ENCODE measurements around the gene TK2.

TK2 gene

GRCh38 chr16:66576296-66576695 is 26.4 kb upstream of the TK2 start:
- Histone ChIP-seq H3K4ac (ENCODE audit: low read depth, low read length) (no peak overlapping the region), H3K79me1 (ENCODE audit: low read length) (no peaks in the 10 kb centered on the region), H2BK15ac (replicated peaks; ENCODE audit: low read depth) (no peak overlapping the region), H2AK5ac (ENCODE audit: low read length) (no peak overlapping the region), H3K27ac (ENCODE audit: low read depth, low read length) (no peak overlapping the region), H3K4me3 (ENCODE audit: low read length) (no peak overlapping the region), H3K36me3 (ENCODE audit: control insufficient read depth, insufficient read depth, low read length) (no peaks in the 10 kb centered on the region), H3K4me1 (ENCODE audit: control insufficient read depth, low read depth, low read length) (no peaks in the 10 kb centered on the region), H3K27me3 (ENCODE audit: insufficient read depth, low read length, poor library complexity) (peaks cover 3% of the 10 kb centered on the region), H3K18ac (ENCODE audit: low read length) (no peak overlapping the region), H3K9ac (ENCODE audit: low read length) (no peak overlapping the region), H4K5ac (ENCODE audit: low read length) (no peak overlapping the region), H3K23ac (ENCODE audit: low read length) (no peak overlapping the region), H2BK5ac (ENCODE audit: low read length) (no peak overlapping the region), H3K79me2 (ENCODE audit: control insufficient read depth, insufficient read depth, low read length) (no peaks in the 10 kb centered on the region), H3K56ac (ENCODE audit: low read length) (no peak overlapping the region), H3K4me2 (ENCODE audit: low read length) (no peak overlapping the region), H4K8ac (ENCODE audit: low read depth, low read length) (no peak overlapping the region), H2BK120ac (ENCODE audit: low read depth, low read length) (no peak overlapping the region)
- no peak for DNase-seq
- WGBS (ENCODE audit: extremely low coverage, insufficient coverage, low lambda C conversion rate), result no CpG with 5 or more reads among the region's 5 CpGs

- peaks cover 3% of the 10 kb centered on the region for H3K27me3 ChIP-seq (ENCODE audit: insufficient read depth, low read length, poor library complexity)
- H4K5ac ChIP-seq (ENCODE audit: low read length), result no peak overlapping the region
- H3K4me2 ChIP-seq (ENCODE audit: low read length), result no peak overlapping the region
- no peak overlapping the region for H3K4ac ChIP-seq (ENCODE audit: low read depth, low read length)
- no peaks in the 10 kb centered on the region for H3K36me3 ChIP-seq (ENCODE audit: control insufficient read depth, insufficient read depth, low read length)
- no peak overlapping the region for H2BK120ac ChIP-seq (ENCODE audit: low read depth, low read length)
- no peak overlapping the region for H2AK5ac ChIP-seq (ENCODE audit: low read length)
- no peak overlapping the region for H4K8ac ChIP-seq (ENCODE audit: low read depth, low read length)
- no peak overlapping the region for H3K18ac ChIP-seq (ENCODE audit: low read length)
- no peak overlapping the region for H2BK5ac ChIP-seq (ENCODE audit: low read length)
- H3K27ac ChIP-seq (ENCODE audit: low read depth, low read length), result no peak overlapping the region
- no peak for DNase-seq
- H3K79me2 ChIP-seq (ENCODE audit: control insufficient read depth, insufficient read depth, low read length), result no peaks in the 10 kb centered on the region
- H3K9ac ChIP-seq (ENCODE audit: low read length), result no peak overlapping the region
- H2BK15ac ChIP-seq (replicated peaks; ENCODE audit: low read depth), result no peak overlapping the region
- no peaks in the 10 kb centered on the region for H3K79me1 ChIP-seq (ENCODE audit: low read length)
- H3K4me1 ChIP-seq (ENCODE audit: control insufficient read depth, low read depth, low read length), result no peaks in the 10 kb centered on the region
- no peak overlapping the region for H3K56ac ChIP-seq (ENCODE audit: low read length)
- no CpG with 5 or more reads among the region's 3 CpGs for WGBS (ENCODE audit: extremely low coverage, insufficient coverage, low lambda C conversion rate)
- no peak overlapping the region for H3K4me3 ChIP-seq (ENCODE audit: low read length)
- H3K23ac ChIP-seq (ENCODE audit: low read length), result no peak overlapping the region
Observed at GRCh38 chr16:66575060-66575459, 25.1 kb upstream of the TK2 start.

- H3K27ac ChIP-seq (ENCODE audit: low read depth, low read length), result no peak overlapping the region
- no peaks in the 10 kb centered on the region for H3K36me3 ChIP-seq (ENCODE audit: control insufficient read depth, insufficient read depth, low read length)
- H4K5ac ChIP-seq (ENCODE audit: low read length), result no peak overlapping the region
- H4K8ac ChIP-seq (ENCODE audit: low read depth, low read length), result no peak overlapping the region
- H2BK120ac ChIP-seq (ENCODE audit: low read depth, low read length), result no peak overlapping the region
- no peak overlapping the region for H3K56ac ChIP-seq (ENCODE audit: low read length)
- no peaks in the 10 kb centered on the region for H3K4me1 ChIP-seq (ENCODE audit: control insufficient read depth, low read depth, low read length)
- no peak overlapping the region for H3K4me3 ChIP-seq (ENCODE audit: low read length)
- H3K18ac ChIP-seq (ENCODE audit: low read length), result no peak overlapping the region
- no peak overlapping the region for H2BK15ac ChIP-seq (replicated peaks; ENCODE audit: low read depth)
- H3K79me2 ChIP-seq (ENCODE audit: control insufficient read depth, insufficient read depth, low read length), result no peaks in the 10 kb centered on the region
- peaks cover 3% of the 10 kb centered on the region for H3K27me3 ChIP-seq (ENCODE audit: insufficient read depth, low read length, poor library complexity)
- no CpG with 5 or more reads among the region's 3 CpGs for WGBS (ENCODE audit: extremely low coverage, insufficient coverage, low lambda C conversion rate)
- H3K4ac ChIP-seq (ENCODE audit: low read depth, low read length), result no peak overlapping the region
- H2AK5ac ChIP-seq (ENCODE audit: low read length), result no peak overlapping the region
- no peak overlapping the region for H3K9ac ChIP-seq (ENCODE audit: low read length)
- DNase-seq, result no peak
- no peak overlapping the region for H3K23ac ChIP-seq (ENCODE audit: low read length)
- H3K79me1 ChIP-seq (ENCODE audit: low read length), result no peaks in the 10 kb centered on the region
- no peak overlapping the region for H2BK5ac ChIP-seq (ENCODE audit: low read length)
- no peak overlapping the region for H3K4me2 ChIP-seq (ENCODE audit: low read length)
Observed at GRCh38 chr16:66574531-66574930, 24.6 kb upstream of the TK2 start.

DNA sequence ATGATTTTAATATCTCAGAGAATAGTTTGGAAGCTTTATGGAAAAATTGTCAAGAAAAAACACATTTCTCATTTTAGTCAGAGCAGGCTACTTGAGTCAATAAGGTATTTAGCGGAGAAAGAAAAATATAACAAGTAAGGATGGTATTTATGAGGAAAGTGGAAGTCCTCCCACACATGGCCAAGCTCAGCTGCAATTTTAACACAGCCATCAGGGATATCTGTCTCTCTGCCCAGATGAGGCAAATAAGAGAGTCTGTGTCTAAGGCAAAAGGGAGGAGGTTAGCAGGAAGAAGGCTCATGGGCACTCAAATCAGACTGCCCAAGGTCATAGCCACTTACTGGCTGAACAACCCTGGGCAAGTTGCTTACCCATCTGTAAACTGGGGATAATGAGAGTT is 24.2 kb upstream of the TK2 start:
- WGBS (ENCODE audit: extremely low coverage, insufficient coverage, low lambda C conversion rate), result no CpG with 5 or more reads among the region's 1 CpG
- no peak for DNase-seq

GRCh38 chr16:66572356-66572755 is 22.4 kb upstream of the TK2 start:
- H3K36me3 ChIP-seq (ENCODE audit: control insufficient read depth, insufficient read depth, low read length), result no peaks in the 10 kb centered on the region
- H3K27me3 ChIP-seq (ENCODE audit: insufficient read depth, low read length, poor library complexity), result no peaks in the 10 kb centered on the region
- no peak overlapping the region for H3K27ac ChIP-seq (ENCODE audit: low read depth, low read length)
- H3K9ac ChIP-seq (ENCODE audit: low read length), result no peak overlapping the region
- H3K79me2 ChIP-seq (ENCODE audit: control insufficient read depth, insufficient read depth, low read length), result no peaks in the 10 kb centered on the region
- H2BK120ac ChIP-seq (ENCODE audit: low read depth, low read length), result no peak overlapping the region
- no peak overlapping the region for H2AK5ac ChIP-seq (ENCODE audit: low read length)
- DNase-seq, result no peak
- no peak overlapping the region for H3K18ac ChIP-seq (ENCODE audit: low read length)
- H2BK15ac ChIP-seq (replicated peaks; ENCODE audit: low read depth), result no peak overlapping the region
- H3K23ac ChIP-seq (ENCODE audit: low read length), result peak overlapping the region; percentile 37
- H3K56ac ChIP-seq (ENCODE audit: low read length), result no peak overlapping the region
- WGBS (ENCODE audit: extremely low coverage, insufficient coverage, low lambda C conversion rate), result no CpG with 5 or more reads among the region's 2 CpGs
- H3K4me1 ChIP-seq (ENCODE audit: control insufficient read depth, low read depth, low read length), result no peaks in the 10 kb centered on the region
- H3K79me1 ChIP-seq (ENCODE audit: low read length), result no peaks in the 10 kb centered on the region
- H3K4me2 ChIP-seq (ENCODE audit: low read length), result no peak overlapping the region
- H4K8ac ChIP-seq (ENCODE audit: low read depth, low read length), result no peak overlapping the region
- no peak overlapping the region for H4K5ac ChIP-seq (ENCODE audit: low read length)
- no peak overlapping the region for H3K4ac ChIP-seq (ENCODE audit: low read depth, low read length)
- no peak overlapping the region for H2BK5ac ChIP-seq (ENCODE audit: low read length)
- no peak overlapping the region for H3K4me3 ChIP-seq (ENCODE audit: low read length)

More for the DNA sequence above, 24.2 kb upstream of the TK2 start:
- H3K4me3 ChIP-seq (ENCODE audit: low read length), result no peak overlapping the region
- H3K79me2 ChIP-seq (ENCODE audit: control insufficient read depth, insufficient read depth, low read length), result no peaks in the 10 kb centered on the region
- no peaks in the 10 kb centered on the region for H3K36me3 ChIP-seq (ENCODE audit: control insufficient read depth, insufficient read depth, low read length)
- H3K18ac ChIP-seq (ENCODE audit: low read length), result no peak overlapping the region
- peaks cover 3% of the 10 kb centered on the region for H3K27me3 ChIP-seq (ENCODE audit: insufficient read depth, low read length, poor library complexity)
- H4K8ac ChIP-seq (ENCODE audit: low read depth, low read length), result no peak overlapping the region
- H3K56ac ChIP-seq (ENCODE audit: low read length), result no peak overlapping the region
- no peak overlapping the region for H3K27ac ChIP-seq (ENCODE audit: low read depth, low read length)
- H3K4me1 ChIP-seq (ENCODE audit: control insufficient read depth, low read depth, low read length), result no peaks in the 10 kb centered on the region
- H4K5ac ChIP-seq (ENCODE audit: low read length), result no peak overlapping the region
- no peak overlapping the region for H3K23ac ChIP-seq (ENCODE audit: low read length)
- H2BK120ac ChIP-seq (ENCODE audit: low read depth, low read length), result no peak overlapping the region
- H3K4me2 ChIP-seq (ENCODE audit: low read length), result no peak overlapping the region
- no peak overlapping the region for H3K9ac ChIP-seq (ENCODE audit: low read length)
- no peak overlapping the region for H2BK5ac ChIP-seq (ENCODE audit: low read length)
- no peak overlapping the region for H2AK5ac ChIP-seq (ENCODE audit: low read length)
- no peaks in the 10 kb centered on the region for H3K79me1 ChIP-seq (ENCODE audit: low read length)
- H3K4ac ChIP-seq (ENCODE audit: low read depth, low read length), result no peak overlapping the region
- no peak overlapping the region for H2BK15ac ChIP-seq (replicated peaks; ENCODE audit: low read depth)

DNA sequence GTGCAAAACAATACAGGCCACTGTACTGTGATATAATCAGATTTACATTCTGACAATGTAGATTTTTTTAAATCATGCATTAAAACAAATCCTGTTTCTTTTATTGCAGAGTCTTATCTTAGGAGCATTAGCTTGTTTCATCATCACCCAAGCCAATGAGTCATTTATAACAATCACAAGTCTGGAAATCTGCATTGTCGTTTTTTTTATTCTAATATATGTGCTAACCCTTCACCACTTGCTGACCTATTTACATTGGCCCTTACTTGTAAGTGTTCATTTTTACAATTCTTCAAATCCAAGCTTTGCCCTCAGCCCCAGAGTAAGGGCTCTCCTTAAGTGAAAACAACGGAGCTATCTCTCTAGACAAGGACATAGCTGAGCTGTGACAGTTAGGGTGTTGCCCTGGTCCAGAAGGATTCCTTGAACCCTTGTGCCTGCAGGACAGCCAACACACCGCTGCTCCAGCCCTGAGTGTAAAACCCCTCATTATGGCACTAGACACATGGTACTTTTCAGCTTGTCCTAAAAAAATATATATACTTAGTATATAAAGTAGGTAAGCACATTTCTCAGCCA is 20.0 kb upstream of the TK2 start:
- H2BK5ac ChIP-seq (ENCODE audit: low read length), result no peak overlapping the region
- H3K4me1 ChIP-seq (ENCODE audit: control insufficient read depth, low read depth, low read length), result no peaks in the 10 kb centered on the region
- H2AK5ac ChIP-seq (ENCODE audit: low read length), result no peak overlapping the region
- no peaks in the 10 kb centered on the region for H3K79me2 ChIP-seq (ENCODE audit: control insufficient read depth, insufficient read depth, low read length)
- H3K27me3 ChIP-seq (ENCODE audit: insufficient read depth, low read length, poor library complexity), result no peaks in the 10 kb centered on the region
- H3K4ac ChIP-seq (ENCODE audit: low read depth, low read length), result no peak overlapping the region
- H3K4me2 ChIP-seq (ENCODE audit: low read length), result no peak overlapping the region
- no peaks in the 10 kb centered on the region for H3K79me1 ChIP-seq (ENCODE audit: low read length)
- no peaks in the 10 kb centered on the region for H3K36me3 ChIP-seq (ENCODE audit: control insufficient read depth, insufficient read depth, low read length)
- H4K5ac ChIP-seq (ENCODE audit: low read length), result no peak overlapping the region
- WGBS (ENCODE audit: extremely low coverage, insufficient coverage, low lambda C conversion rate), result no CpG with 5 or more reads among the region's 3 CpGs
- no peak overlapping the region for H3K56ac ChIP-seq (ENCODE audit: low read length)
- no peak overlapping the region for H3K23ac ChIP-seq (ENCODE audit: low read length)
- no peak overlapping the region for H3K18ac ChIP-seq (ENCODE audit: low read length)
- H2BK15ac ChIP-seq (replicated peaks; ENCODE audit: low read depth), result no peak overlapping the region
- no peak overlapping the region for H3K4me3 ChIP-seq (ENCODE audit: low read length)
- no peak for DNase-seq
- no peak overlapping the region for H3K9ac ChIP-seq (ENCODE audit: low read length)
- H2BK120ac ChIP-seq (ENCODE audit: low read depth, low read length), result no peak overlapping the region
- H4K8ac ChIP-seq (ENCODE audit: low read depth, low read length), result no peak overlapping the region
- H3K27ac ChIP-seq (ENCODE audit: low read depth, low read length), result no peak overlapping the region
